Type B pancreatic cell (in vitro differentiated cells): ENCODE measurements around the gene COPS7A. TPM values are rescaled to one million over a fixed set of nuclear protein-coding genes. Genes with fewer than 3 reads are reported as not detected.
"Not testable (repeated sequence)": the region's sequence is repeated elsewhere in the genome, so short reads cannot be mapped to it uniquely, and the experiment has no call there.

Experiments
- DNase-seq: peaks from one replicate; pipeline ENCODE4 v3.0.0; 2021; ENCODE audit warnings: mixed read lengths; ENCODE audit not compliant: unreplicated experiment; ENCODE audit errors: extremely low spot score
- H3K27ac Mint-ChIP-seq: 2 replicates; pipeline ENCODE4 v1.8.0; 2021; ENCODE audit warnings: mild to moderate bottlenecking, mixed read lengths
- H3K27me3 Mint-ChIP-seq: 2 replicates; pipeline ENCODE4 v1.8.0; 2021; ENCODE audit warnings: mixed read lengths
- H3K36me3 Mint-ChIP-seq: 2 replicates; pipeline ENCODE4 v1.8.0; 2021; ENCODE audit warnings: mixed read lengths
- H3K4me1 Mint-ChIP-seq: one replicate; pipeline ENCODE4 v1.8.0; 2021; ENCODE audit warnings: mixed read lengths; ENCODE audit not compliant: unreplicated experiment
- H3K4me3 Mint-ChIP-seq: 2 replicates; pipeline ENCODE4 v1.8.0; 2021; ENCODE audit warnings: mild to moderate bottlenecking, mixed read lengths
- H3K9me3 Mint-ChIP-seq: 2 replicates; pipeline ENCODE4 v1.8.0; 2021; ENCODE audit warnings: mixed read lengths
- total RNA-seq: library from RNA; stranded (reverse); gene quantifications from 2 replicates; pipeline ENCODE4 v1.2.1, GENCODE V29; 2021; ENCODE audit warnings: low replicate concordance
- TF ChIP-seq, protein P1 (sequence below): fragments of 200-600 bp; sonication (generic); conservative IDR thresholded peaks from 2 replicates; pipeline ENCODE4 v1.5.0; 2021; ENCODE audit warnings: antibody characterized with exemption, mild to moderate bottlenecking

COPS7A gene
- total RNA-seq, 1 donor from 2014 or later: 35.4 TPM

- Mint-ChIP-seq H3K36me3 (no peaks in the 10 kb centered on the region), H3K4me3 (no peak overlapping the region), H3K9me3 (no peaks in the 10 kb centered on the region), H3K27ac (no peak overlapping the region), H3K27me3 (peaks cover 21% of the 10 kb centered on the region), H3K4me1 (no peaks in the 10 kb centered on the region)
- TF ChIP-seq, protein P1, sequence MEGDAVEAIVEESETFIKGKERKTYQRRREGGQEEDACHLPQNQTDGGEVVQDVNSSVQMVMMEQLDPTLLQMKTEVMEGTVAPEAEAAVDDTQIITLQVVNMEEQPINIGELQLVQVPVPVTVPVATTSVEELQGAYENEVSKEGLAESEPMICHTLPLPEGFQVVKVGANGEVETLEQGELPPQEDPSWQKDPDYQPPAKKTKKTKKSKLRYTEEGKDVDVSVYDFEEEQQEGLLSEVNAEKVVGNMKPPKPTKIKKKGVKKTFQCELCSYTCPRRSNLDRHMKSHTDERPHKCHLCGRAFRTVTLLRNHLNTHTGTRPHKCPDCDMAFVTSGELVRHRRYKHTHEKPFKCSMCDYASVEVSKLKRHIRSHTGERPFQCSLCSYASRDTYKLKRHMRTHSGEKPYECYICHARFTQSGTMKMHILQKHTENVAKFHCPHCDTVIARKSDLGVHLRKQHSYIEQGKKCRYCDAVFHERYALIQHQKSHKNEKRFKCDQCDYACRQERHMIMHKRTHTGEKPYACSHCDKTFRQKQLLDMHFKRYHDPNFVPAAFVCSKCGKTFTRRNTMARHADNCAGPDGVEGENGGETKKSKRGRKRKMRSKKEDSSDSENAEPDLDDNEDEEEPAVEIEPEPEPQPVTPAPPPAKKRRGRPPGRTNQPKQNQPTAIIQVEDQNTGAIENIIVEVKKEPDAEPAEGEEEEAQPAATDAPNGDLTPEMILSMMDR: no peak
- DNase-seq: no peak
These were observed 14.9 kb upstream of the COPS7A start for GRCh38 chr12:6708960-6709394.

DNA sequence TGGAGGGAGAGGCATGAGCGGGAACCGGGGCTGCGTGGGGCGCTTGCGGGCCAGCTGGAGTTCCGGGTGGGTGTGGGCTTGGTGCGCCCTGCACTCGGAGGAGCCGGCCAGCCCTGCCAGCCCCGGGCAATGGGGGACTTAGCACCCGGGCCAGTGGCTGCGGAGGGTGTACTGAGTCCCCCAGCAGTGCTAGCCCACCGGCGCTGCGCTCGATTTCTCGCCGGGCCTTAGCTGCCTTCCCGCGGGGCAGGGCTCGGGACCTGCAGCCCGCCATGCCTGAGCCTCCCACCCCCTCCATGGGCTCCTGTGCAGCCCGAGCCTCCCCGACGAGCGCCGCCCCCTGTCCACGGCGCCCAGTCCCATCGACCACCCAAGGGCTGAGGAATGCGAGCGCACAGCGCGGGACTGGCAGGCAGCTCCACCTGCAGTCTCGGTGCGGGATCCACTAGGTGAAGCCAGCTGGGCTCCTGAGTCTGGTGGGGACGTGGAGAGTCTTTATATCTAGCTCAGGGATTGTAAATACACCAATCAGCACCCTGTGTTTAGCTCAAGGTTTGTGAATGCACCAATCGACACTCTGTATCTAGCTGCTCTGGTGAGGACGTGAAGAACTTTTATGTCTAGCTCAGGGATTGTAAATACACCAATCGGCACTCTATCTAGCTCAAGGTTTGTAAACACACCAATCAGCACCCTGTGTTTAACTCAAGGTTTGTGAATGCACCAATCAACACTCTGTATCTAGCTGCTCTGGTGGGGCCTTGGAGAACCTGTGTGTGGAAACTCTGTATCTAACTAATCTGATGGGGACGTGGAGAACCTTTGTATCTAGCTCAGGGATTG lies 7.6 kb upstream of the COPS7A start:
- H3K36me3 Mint-ChIP-seq, H3K4me3 Mint-ChIP-seq, H3K27ac Mint-ChIP-seq, DNase-seq, H3K4me1 Mint-ChIP-seq, H3K9me3 Mint-ChIP-seq: not testable (repeated sequence)
- peaks cover 17% of the 10 kb centered on the region for H3K27me3 Mint-ChIP-seq

GRCh38 chr12:6716874-6717437 lies 6.9 kb upstream of the COPS7A start:
- no peak overlapping the region for H3K4me3 Mint-ChIP-seq
- H3K4me1 Mint-ChIP-seq: no peaks in the 10 kb centered on the region
- H3K9me3 Mint-ChIP-seq: no peaks in the 10 kb centered on the region
- H3K27ac Mint-ChIP-seq: no peak overlapping the region
- H3K36me3 Mint-ChIP-seq: no peaks in the 10 kb centered on the region
- peaks cover 17% of the 10 kb centered on the region for H3K27me3 Mint-ChIP-seq
- TF ChIP-seq, protein P1: no peak
- no peak for DNase-seq

GRCh38 chr12:6722863-6723262 lies 983 bp upstream of the COPS7A start:
- Mint-ChIP-seq H3K9me3 (peaks cover 4% of the 10 kb centered on the region), H3K4me1 (peaks cover 4% of the 10 kb centered on the region), H3K36me3 (peaks cover 14% of the 10 kb centered on the region), H3K27me3 (peaks cover 15% of the 10 kb centered on the region), H3K27ac (no peak overlapping the region), H3K4me3 (no peak overlapping the region)
- TF ChIP-seq, protein P1: no peak
- DNase-seq: no peak

DNA sequence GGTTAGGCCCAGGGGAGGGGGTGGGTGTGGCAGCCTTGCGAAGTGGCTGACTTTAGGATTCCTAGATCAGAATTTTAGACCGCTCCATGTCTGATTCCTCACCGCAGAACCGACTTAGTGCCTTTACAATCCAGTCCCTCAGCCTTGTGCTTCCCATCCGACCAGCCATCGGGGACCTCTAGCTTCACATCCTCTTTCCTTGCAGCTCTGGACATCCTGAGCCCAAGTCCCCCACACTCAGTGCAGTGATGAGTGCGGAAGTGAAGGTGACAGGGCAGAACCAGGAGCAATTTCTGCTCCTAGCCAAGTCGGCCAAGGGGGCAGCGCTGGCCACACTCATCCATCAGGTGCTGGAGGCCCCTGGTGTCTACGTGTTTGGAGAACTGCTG lies 557 bp downstream of the COPS7A start:
- H3K4me1 Mint-ChIP-seq: peaks cover 4% of the 10 kb centered on the region
- peaks cover 15% of the 10 kb centered on the region for H3K27me3 Mint-ChIP-seq
- peak overlapping the region; percentile 91 for H3K4me3 Mint-ChIP-seq
- peak overlapping the region; percentile 91 for H3K27ac Mint-ChIP-seq
- TF ChIP-seq, protein P1: no peak
- H3K9me3 Mint-ChIP-seq: peaks cover 4% of the 10 kb centered on the region
- no peak for DNase-seq
- H3K36me3 Mint-ChIP-seq: peaks cover 14% of the 10 kb centered on the region

- peaks cover 4% of the 10 kb centered on the region for H3K4me1 Mint-ChIP-seq
- TF ChIP-seq, protein P1: no peak
- no peak for DNase-seq
These were observed 1.5 kb downstream of the COPS7A start for GRCh38 chr12:6725350-6725749.

More at GRCh38 chr12:6725350-6725749, 1.5 kb downstream of the COPS7A start:
- Mint-ChIP-seq H3K9me3 (peaks cover 4% of the 10 kb centered on the region), H3K4me3 (peak overlapping the region; percentile 54), H3K27ac (no peak overlapping the region), H3K27me3 (peaks cover 8% of the 10 kb centered on the region), H3K36me3 (peaks cover 18% of the 10 kb centered on the region)
